HL-60 (cell line): Measurements from ENCODE around the gene RDH5.

Experiments used
- DNase-seq, 2 experiments: peaks; one replicate each; pipeline ENCODE4 v3.0.0-alpha.2; 2010 to 2020; ENCODE audit warnings: low read depth in 1 of 2, low spot score in 1 of 2
- H3K27ac ChIP-seq: fragments of 250-450 bp; sonication (Bioruptor Pico); replicated peaks from 2 replicates; pipeline ENCODE4 v1.5.1; 2020; ENCODE audit warnings: mild to moderate bottlenecking, moderate library complexity
- H3K27me3 ChIP-seq: fragments of 250-450 bp; sonication (Bioruptor Pico); 2 replicates; pipeline ENCODE4 v1.5.1; 2021; ENCODE audit warnings: mild to moderate bottlenecking, moderate library complexity; ENCODE audit not compliant: insufficient read depth, poor library complexity, severe bottlenecking
- H3K4me3 ChIP-seq: replicated peaks from 2 replicates; pipeline ENCODE4 v1.5.1; 2011; ENCODE audit warnings: mild to moderate bottlenecking, control low read depth, low read length; ENCODE audit not compliant: insufficient read depth
- CTCF ChIP-seq: IDR thresholded peaks from one replicate; pipeline ENCODE4 v1.5.1; 2011; ENCODE audit warnings: low read length, control low read depth, inconsistent platforms; ENCODE audit not compliant: insufficient read depth
- GABPA ChIP-seq: IDR thresholded peaks from 2 replicates; pipeline ENCODE4 v1.6.1; 2012; ENCODE audit warnings: low read depth
- POLR2AphosphoS5 ChIP-seq: IDR thresholded peaks from 2 replicates; pipeline ENCODE4 v1.6.1; 2012; ENCODE audit warnings: low read depth
- REST ChIP-seq: IDR thresholded peaks from 2 replicates; pipeline ENCODE4 v1.6.1; 2012; ENCODE audit warnings: low read depth; ENCODE audit not compliant: insufficient replicate concordance
- SPI1 ChIP-seq: IDR thresholded peaks from 2 replicates; pipeline ENCODE4 v1.6.1; 2012; ENCODE audit warnings: low read depth, mild to moderate bottlenecking, borderline replicate concordance

RDH5 gene

GRCh38 chr12:55767156-55767555, 47.0 kb downstream of the RDH5 start:
- Histone ChIP-seq H3K27ac (no peak overlapping the region), H3K4me3 (no peak overlapping the region), H3K27me3 (no peaks in the 10 kb centered on the region)
- no peak for DNase-seq
- TF ChIP-seq CTCF (no peak), SPI1 (no peak), POLR2AphosphoS5 (no peak), GABPA (no peak), REST (no peak)

- no peak for DNase-seq
- Histone ChIP-seq H3K27me3 (no peaks in the 10 kb centered on the region), H3K4me3 (no peak overlapping the region), H3K27ac (no peak overlapping the region)
- TF ChIP-seq GABPA, result no peak
- TF ChIP-seq CTCF, result no peak
- TF ChIP-seq POLR2AphosphoS5, result no peak
- no peak for TF ChIP-seq SPI1
- TF ChIP-seq REST, result no peak
Measured at GRCh38 chr12:55771736-55772135, 51.5 kb downstream of the RDH5 start.
